Neural progenitor cell (in vitro differentiated cells): ENCODE results near the gene PRKCE. TPM values are rescaled to one million over a fixed set of nuclear protein-coding genes. Genes with fewer than 3 reads are reported as not detected.

ENCODE experiments used
- DNase-seq: peaks from one replicate; pipeline ENCODE4 v3.0.0-alpha.2; 2016; ENCODE audit warnings: low spot score
- H2AFZ ChIP-seq: fragments of 200-600 bp; sonication (generic); replicated peaks from 2 replicates; pipeline ENCODE4 v1.6.1; 2016; ENCODE audit warnings: antibody characterized with exemption
- H3F3A ChIP-seq: fragments of 200-600 bp; sonication (generic); 2 replicates; pipeline ENCODE4 v1.6.1; 2016; ENCODE audit warnings: antibody characterized with exemption, low read depth
- H3K27ac ChIP-seq: fragments of 200-600 bp; sonication (generic); 2 replicates; pipeline ENCODE4 v1.5.1; 2016; ENCODE audit warnings: mild to moderate bottlenecking
- H3K27me3 ChIP-seq: fragments of 200-600 bp; sonication (generic); 2 replicates; pipeline ENCODE4 v1.6.1; 2016; ENCODE audit warnings: mild to moderate bottlenecking, moderate library complexity
- H3K36me3 ChIP-seq: fragments of 200-600 bp; sonication (generic); 2 replicates; pipeline ENCODE4 v1.5.1; 2016
- H3K4me1 ChIP-seq: fragments of 200-600 bp; sonication (generic); 2 replicates; pipeline ENCODE4 v1.6.1; 2016; ENCODE audit warnings: mixed run types
- H3K4me2 ChIP-seq: fragments of 200-600 bp; sonication (generic); 2 replicates; pipeline ENCODE4 v1.6.1; 2016
- H3K4me3 ChIP-seq: fragments of 200-600 bp; sonication (generic); 2 replicates; pipeline ENCODE4 v1.5.1; 2016
- H3K79me2 ChIP-seq: fragments of 200-600 bp; sonication (generic); 2 replicates; pipeline ENCODE4 v1.6.1; 2016; ENCODE audit warnings: low read depth
- H3K9ac ChIP-seq: fragments of 200-600 bp; sonication (generic); 2 replicates; pipeline ENCODE4 v1.6.1; 2016
- H3K9me3 ChIP-seq: fragments of 200-600 bp; sonication (generic); 2 replicates; pipeline ENCODE4 v1.5.1; 2016; ENCODE audit warnings: low read depth
- H4K20me1 ChIP-seq: fragments of 200-600 bp; sonication (generic); 2 replicates; pipeline ENCODE4 v1.6.1; 2016; ENCODE audit warnings: low read depth
- H3K27ac Mint-ChIP-seq: 3 replicates; pipeline ENCODE4 v1.8.0; 2021; ENCODE audit warnings: mixed read lengths
- H3K27me3 Mint-ChIP-seq: 2 replicates; pipeline ENCODE4 v1.8.0; 2022; ENCODE audit warnings: low read depth, mild to moderate bottlenecking, inconsistent platforms, moderate library complexity, mixed read lengths; ENCODE audit not compliant: insufficient read depth
- H3K36me3 Mint-ChIP-seq: 3 replicates; pipeline ENCODE4 v1.8.0; 2021; ENCODE audit warnings: mixed read lengths
- H3K4me1 Mint-ChIP-seq: 3 replicates; pipeline ENCODE4 v1.8.0; 2021; ENCODE audit warnings: mixed read lengths
- H3K4me3 Mint-ChIP-seq: 3 replicates; pipeline ENCODE4 v1.8.0; 2021; ENCODE audit warnings: mild to moderate bottlenecking, moderate library complexity, mixed read lengths
- H3K9me3 Mint-ChIP-seq: 3 replicates; pipeline ENCODE4 v1.8.0; 2020; ENCODE audit warnings: mixed read lengths
- EZH2 ChIP-seq: fragments of 200-600 bp; sonication (generic); IDR thresholded peaks from 2 replicates; pipeline ENCODE4 v1.6.1; 2017; ENCODE audit warnings: antibody characterized with exemption, mild to moderate bottlenecking, moderate library complexity
- EZH2phosphoT487 ChIP-seq: fragments of 200-600 bp; sonication (generic); IDR thresholded peaks from 2 replicates; pipeline ENCODE4 v1.6.1; 2017; ENCODE audit warnings: antibody characterized with exemption
- total RNA-seq: library from RNA; depleted of rRNA; stranded (reverse); fragments of >200 nt; gene quantifications from 2 replicates; pipeline ENCODE4 v1.2.3, GENCODE V29; 2015; ENCODE audit warnings: low replicate concordance
- TF ChIP-seq, protein P1 (sequence below): fragments of 200-600 bp; sonication (generic); IDR thresholded peaks from 2 replicates; pipeline ENCODE4 v1.5.1; 2017; ENCODE audit warnings: antibody characterized with exemption, mild to moderate bottlenecking

Gene PRKCE
- total RNA-seq, 1 donor from 2014 or later: 4.1 TPM

DNA sequence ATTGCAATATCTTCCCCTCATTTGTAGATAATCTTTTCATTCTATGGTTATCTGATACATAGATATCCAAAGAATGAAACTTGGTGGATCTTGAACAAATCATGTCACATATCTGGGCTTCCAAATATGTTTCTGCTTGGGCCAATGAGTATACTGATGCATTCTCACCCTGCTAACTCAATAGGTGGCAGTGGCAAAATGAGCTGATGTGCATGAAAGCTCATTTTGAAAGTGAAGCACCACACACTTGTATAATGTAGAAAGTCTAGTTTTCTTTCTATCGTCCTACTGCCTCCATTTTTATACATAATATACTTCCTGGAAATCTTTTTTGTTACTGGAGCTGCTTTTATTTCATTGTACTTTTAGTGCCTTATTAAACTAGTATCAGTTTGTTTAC is 208.2 kb downstream of the PRKCE start:
- Mint-ChIP-seq H3K27me3 (no peaks in the 10 kb centered on the region), H3K4me1 (peaks cover 26% of the 10 kb centered on the region), H3K36me3 (no peaks in the 10 kb centered on the region), H3K27ac (no peak overlapping the region), H3K9me3 (no peaks in the 10 kb centered on the region), H3K4me3 (no peak overlapping the region)
- H3K79me2 ChIP-seq: no peaks in the 10 kb centered on the region
- no peak overlapping the region for H3K9ac ChIP-seq
- H3K4me1 ChIP-seq: peaks cover 17% of the 10 kb centered on the region
- H3K4me2 ChIP-seq: no peak overlapping the region
- no peaks in the 10 kb centered on the region for H3F3A ChIP-seq
- no peak for TF ChIP-seq EZH2
- no peak for TF ChIP-seq EZH2phosphoT487
- TF ChIP-seq, protein P1, sequence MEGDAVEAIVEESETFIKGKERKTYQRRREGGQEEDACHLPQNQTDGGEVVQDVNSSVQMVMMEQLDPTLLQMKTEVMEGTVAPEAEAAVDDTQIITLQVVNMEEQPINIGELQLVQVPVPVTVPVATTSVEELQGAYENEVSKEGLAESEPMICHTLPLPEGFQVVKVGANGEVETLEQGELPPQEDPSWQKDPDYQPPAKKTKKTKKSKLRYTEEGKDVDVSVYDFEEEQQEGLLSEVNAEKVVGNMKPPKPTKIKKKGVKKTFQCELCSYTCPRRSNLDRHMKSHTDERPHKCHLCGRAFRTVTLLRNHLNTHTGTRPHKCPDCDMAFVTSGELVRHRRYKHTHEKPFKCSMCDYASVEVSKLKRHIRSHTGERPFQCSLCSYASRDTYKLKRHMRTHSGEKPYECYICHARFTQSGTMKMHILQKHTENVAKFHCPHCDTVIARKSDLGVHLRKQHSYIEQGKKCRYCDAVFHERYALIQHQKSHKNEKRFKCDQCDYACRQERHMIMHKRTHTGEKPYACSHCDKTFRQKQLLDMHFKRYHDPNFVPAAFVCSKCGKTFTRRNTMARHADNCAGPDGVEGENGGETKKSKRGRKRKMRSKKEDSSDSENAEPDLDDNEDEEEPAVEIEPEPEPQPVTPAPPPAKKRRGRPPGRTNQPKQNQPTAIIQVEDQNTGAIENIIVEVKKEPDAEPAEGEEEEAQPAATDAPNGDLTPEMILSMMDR: no peak
- no peak for DNase-seq
- no peak overlapping the region for H2AFZ ChIP-seq
- no peaks in the 10 kb centered on the region for H4K20me1 ChIP-seq
- no peaks in the 10 kb centered on the region for H3K27me3 ChIP-seq
- H3K36me3 ChIP-seq: no peaks in the 10 kb centered on the region
- no peak overlapping the region for H3K4me3 ChIP-seq
- H3K27ac ChIP-seq: no peak overlapping the region
- H3K9me3 ChIP-seq: no peaks in the 10 kb centered on the region

DNA sequence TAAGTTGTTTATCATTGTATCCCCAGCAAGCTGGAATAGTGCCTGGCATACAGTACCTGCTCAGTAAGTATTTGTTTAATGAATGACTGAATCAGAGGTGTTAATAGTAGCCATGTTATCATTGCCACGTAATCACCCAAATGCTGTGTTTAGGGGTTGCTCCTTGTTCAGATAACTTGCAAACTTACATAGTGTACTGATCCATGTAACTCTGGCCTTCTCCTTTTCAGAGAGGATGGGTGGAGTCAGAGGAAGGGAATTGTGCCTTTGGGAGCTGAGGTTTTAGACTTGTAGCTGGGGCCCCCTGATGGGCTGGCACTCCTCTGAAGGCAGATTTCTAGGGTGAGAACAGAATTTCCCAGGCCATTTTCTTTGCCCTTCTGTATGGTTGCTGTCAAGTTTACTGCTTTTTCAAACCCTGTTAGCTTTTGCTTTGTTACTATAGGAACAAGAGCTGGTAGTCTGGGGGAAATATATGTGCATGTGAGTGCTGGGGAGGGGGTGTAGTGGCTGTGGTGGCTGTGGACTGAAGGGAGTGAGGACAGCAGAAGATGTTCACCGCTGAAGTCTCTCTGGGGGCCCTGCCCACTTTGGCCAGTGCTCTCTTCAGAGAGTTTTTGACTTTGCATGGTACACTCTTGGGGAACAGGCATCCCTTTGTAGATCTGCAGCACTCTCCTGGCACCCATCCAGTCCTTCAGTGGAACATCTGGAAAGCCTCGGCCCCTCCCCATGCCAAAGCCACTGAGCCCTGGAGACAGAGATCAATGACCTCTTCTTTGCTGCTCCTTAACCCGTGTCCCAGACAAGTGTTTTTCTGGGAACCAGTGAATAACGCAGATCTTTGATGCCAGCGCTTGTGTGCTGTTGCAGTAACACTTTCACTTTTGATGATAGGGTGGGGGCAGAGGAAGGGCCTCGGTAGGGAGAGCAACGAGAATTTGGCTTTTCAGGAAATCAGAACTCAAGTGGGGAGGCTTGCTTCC is 209.0 kb downstream of the PRKCE start:
- Mint-ChIP-seq H3K27me3 (no peaks in the 10 kb centered on the region), H3K4me1 (peaks cover 26% of the 10 kb centered on the region), H3K4me3 (peak overlapping the region; percentile 53), H3K27ac (peak overlapping the region; percentile 70), H3K36me3 (no peaks in the 10 kb centered on the region), H3K9me3 (no peaks in the 10 kb centered on the region)
- no peak overlapping the region for H3K27ac ChIP-seq
- TF ChIP-seq EZH2phosphoT487 (no peak), EZH2 (no peak)
- TF ChIP-seq, protein P1: no peak
- no peaks in the 10 kb centered on the region for H3K79me2 ChIP-seq
- DNase-seq: no peak
- H3K36me3 ChIP-seq: no peaks in the 10 kb centered on the region
- no peak overlapping the region for H3K4me2 ChIP-seq
- H3K4me1 ChIP-seq: peaks cover 14% of the 10 kb centered on the region
- no peak overlapping the region for H2AFZ ChIP-seq
- no peaks in the 10 kb centered on the region for H4K20me1 ChIP-seq
- no peaks in the 10 kb centered on the region for H3K9me3 ChIP-seq
- H3F3A ChIP-seq: no peaks in the 10 kb centered on the region
- H3K27me3 ChIP-seq: no peaks in the 10 kb centered on the region
- H3K4me3 ChIP-seq: no peak overlapping the region
- H3K9ac ChIP-seq: no peak overlapping the region

DNA sequence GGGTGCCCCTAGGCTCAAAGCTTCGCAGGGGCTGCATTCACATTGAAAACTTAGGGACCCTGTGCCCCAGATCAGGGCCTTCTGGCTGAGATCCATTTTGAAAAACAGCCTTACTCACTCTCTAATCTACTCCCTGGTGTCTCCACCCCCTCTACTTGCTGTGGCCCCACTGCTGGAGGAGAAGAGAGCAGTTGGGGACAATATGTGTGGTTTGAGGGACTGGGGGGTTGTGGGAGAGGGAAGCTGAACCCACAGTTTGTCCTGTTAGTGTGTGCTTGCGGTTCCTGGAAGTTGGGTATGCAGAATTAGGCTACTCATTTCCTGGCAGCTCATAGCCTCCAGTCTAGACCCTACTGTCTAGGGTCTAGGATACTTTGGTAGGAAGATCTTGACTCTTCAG is 211.4 kb downstream of the PRKCE start:
- Mint-ChIP-seq H3K4me1 (peaks cover 26% of the 10 kb centered on the region), H3K9me3 (no peaks in the 10 kb centered on the region), H3K4me3 (no peak overlapping the region), H3K27ac (no peak overlapping the region), H3K27me3 (no peaks in the 10 kb centered on the region), H3K36me3 (no peaks in the 10 kb centered on the region)
- H3K79me2 ChIP-seq: no peaks in the 10 kb centered on the region
- H3K4me2 ChIP-seq: no peak overlapping the region
- H3K9ac ChIP-seq: no peak overlapping the region
- H3K4me3 ChIP-seq: no peak overlapping the region
- H3K36me3 ChIP-seq: no peaks in the 10 kb centered on the region
- H4K20me1 ChIP-seq: no peaks in the 10 kb centered on the region
- no peak overlapping the region for H2AFZ ChIP-seq
- peaks cover 10% of the 10 kb centered on the region for H3K4me1 ChIP-seq
- H3K27me3 ChIP-seq: no peaks in the 10 kb centered on the region
- DNase-seq: no peak
- H3F3A ChIP-seq: no peaks in the 10 kb centered on the region
- H3K9me3 ChIP-seq: no peaks in the 10 kb centered on the region
- TF ChIP-seq EZH2: no peak
- TF ChIP-seq, protein P1: no peak
- TF ChIP-seq EZH2phosphoT487: no peak
- H3K27ac ChIP-seq: no peak overlapping the region
